Gastrocnemius medialis (tissue), 4 donors: ENCODE results near the gene MAST4.

ENCODE experiments used
- POLR2A ChIP-seq, 2 donors: fragments of 450-650 bp; IDR thresholded peaks; one replicate each; pipeline ENCODE4 v1.6.1; 2017; ENCODE audit warnings: antibody characterized with exemption in 2 of 2, mild to moderate bottlenecking in 2 of 2, moderate library complexity in 2 of 2
- TF ChIP-seq, protein P1 (sequence below), 5 experiments: fragments of 450-650 bp in 3 of 5; fragments of 200-600 bp in 2 of 5; sonication (generic) in 2 of 5; IDR thresholded peaks in 4 of 5; conservative IDR thresholded peaks in 1 of 5; 1 replicate in 4 of 5; 2 replicates in 1 of 5; pipeline ENCODE4 v1.5.1; 2016 to 2019; ENCODE audit warnings: antibody characterized with exemption in 5 of 5, mild to moderate bottlenecking in 3 of 5, moderate library complexity in 3 of 5

DNA sequence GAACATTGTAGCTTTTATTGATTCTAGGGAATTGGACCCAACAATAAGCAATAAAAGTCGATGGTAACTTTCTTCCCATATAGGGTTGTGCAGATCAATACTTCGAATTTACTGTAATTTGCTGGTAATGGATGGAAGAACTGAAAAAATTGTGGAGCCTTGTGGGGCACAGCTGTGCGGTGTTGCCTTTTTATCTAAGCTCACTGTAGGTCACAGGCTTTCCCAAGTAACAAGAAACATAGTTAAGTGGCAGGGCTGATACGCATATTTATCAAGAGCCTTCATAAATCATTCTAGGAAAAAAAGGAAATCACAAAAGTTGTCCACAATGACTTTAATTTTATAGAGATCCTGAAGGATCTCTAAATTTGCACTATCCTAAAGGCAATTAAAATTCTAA lies 292.9 kb downstream of the MAST4 start:
- TF ChIP-seq, protein P1, sequence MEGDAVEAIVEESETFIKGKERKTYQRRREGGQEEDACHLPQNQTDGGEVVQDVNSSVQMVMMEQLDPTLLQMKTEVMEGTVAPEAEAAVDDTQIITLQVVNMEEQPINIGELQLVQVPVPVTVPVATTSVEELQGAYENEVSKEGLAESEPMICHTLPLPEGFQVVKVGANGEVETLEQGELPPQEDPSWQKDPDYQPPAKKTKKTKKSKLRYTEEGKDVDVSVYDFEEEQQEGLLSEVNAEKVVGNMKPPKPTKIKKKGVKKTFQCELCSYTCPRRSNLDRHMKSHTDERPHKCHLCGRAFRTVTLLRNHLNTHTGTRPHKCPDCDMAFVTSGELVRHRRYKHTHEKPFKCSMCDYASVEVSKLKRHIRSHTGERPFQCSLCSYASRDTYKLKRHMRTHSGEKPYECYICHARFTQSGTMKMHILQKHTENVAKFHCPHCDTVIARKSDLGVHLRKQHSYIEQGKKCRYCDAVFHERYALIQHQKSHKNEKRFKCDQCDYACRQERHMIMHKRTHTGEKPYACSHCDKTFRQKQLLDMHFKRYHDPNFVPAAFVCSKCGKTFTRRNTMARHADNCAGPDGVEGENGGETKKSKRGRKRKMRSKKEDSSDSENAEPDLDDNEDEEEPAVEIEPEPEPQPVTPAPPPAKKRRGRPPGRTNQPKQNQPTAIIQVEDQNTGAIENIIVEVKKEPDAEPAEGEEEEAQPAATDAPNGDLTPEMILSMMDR (IDR thresholded peaks at IDR 0.05 in 4 of 5, conservative IDR thresholded peaks at IDR 0.05 in 1 of 5), result no peak
- no peak for TF ChIP-seq POLR2A (IDR thresholded peaks at IDR 0.05)
